Heart left ventricle (tissue), 13 donors: ENCODE data around the gene BHLHA9.

Experiments
- CTCF ChIP-seq, 12 donors: fragments of 200-600 bp; sonication (generic) in 4 of 12; IDR thresholded peaks; one replicate each; pipeline versions ENCODE4 v1.5.0 to v1.8.0; 2018 to 2022; ENCODE audit warnings: antibody characterized with exemption in 12 of 12, mild to moderate bottlenecking in 5 of 12
- POLR2A ChIP-seq, 2 donors: fragments of 450-650 bp; IDR thresholded peaks; one replicate each; pipeline ENCODE4 v1.6.1; 2017; ENCODE audit warnings: antibody characterized with exemption in 2 of 2, mild to moderate bottlenecking in 2 of 2, moderate library complexity in 2 of 2
- donor health status: ischemic (EF 13 %, LVEDD 7.1; RV severe dilation, severe dysfunction).
- donor health status: DM: no; HTN: yes; CAD: no.
- donor health status: DM: no; HTN: no; CAD: no.
- donor health status: ischemic (EF 25% LVEDD 6.9; RV normal size, moderate dysfunction).
- donor health status: ischemic (EF 25% LVEDD 5.7; RV mildly dilated, moderate dysfunction).
- donor health status: ischemic (EF 35%, LVEDD 5.7; RV mildly dilated, moderate dysfunction).
- donor health status: nonischemic (EF 11% LVEDD 7.7; RV severe dilation, severe dysfunction).
- donor health status: DM: yes; HTN: yes; CAD: no.
- donor health status: PGD.
- donor health status: ischemic (EF 29% LVEDD 5.4; RV normal size, mild dysfunction).
- donor health status: nonischemic (EF 23%, LVEDD 6.1; RV moderate dilation, normal function).

DNA sequence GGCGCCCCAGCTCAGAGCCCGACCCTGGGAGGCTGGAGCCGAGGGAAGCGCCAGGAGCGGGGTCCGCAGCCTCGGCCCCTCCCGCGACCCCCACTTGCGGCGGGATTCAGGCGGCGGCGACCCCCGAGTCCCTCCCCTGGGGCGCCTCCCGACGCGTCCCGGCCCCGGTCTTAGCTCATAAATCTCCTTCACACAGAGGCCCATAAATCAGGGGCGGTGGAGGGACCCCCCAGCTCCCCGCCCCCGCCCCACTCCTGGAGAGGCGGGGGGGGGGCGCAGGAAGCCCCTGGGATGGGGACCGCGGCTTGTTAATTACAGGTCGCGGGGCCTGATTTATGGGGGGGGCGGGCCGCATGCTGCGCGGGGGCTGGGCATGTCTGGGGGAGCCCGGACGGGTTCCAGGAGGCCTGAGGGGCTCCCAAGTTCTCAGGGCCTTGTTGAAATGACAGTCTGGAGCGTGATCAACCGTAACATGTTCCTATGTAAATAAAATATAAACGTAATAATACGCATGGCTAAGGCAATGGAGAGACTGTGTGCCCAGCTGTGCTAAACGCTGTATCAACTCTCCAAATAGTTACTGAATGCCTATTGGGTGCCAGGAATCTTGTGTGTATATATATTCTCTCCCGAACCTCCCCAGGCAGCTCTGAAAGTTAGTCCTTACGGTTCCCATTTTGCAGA lies 10.0 kb upstream of the BHLHA9 start:
- TF ChIP-seq CTCF (IDR thresholded peaks at IDR 0.05) (no peak), POLR2A (IDR thresholded peaks at IDR 0.05) (no peak)
